HEK293T (cell line): ENCODE data around the gene MYH6.

Source experiments
- CTCF ChIA-PET: fragments of 350-600 bp; formaldehyde crosslinking; extraction: SDS; loops from one replicate; lab custom pipeline; 2021; ENCODE audit warnings: antibody characterized with exemption, inconsistent platforms; lab: Yijun Ruan, JAX
- POLR2A ChIA-PET: fragments of 350-600 bp; formaldehyde crosslinking; extraction: SDS; loops from one replicate; lab custom pipeline; 2020; ENCODE audit warnings: antibody characterized with exemption, inconsistent platforms; lab: Yijun Ruan, JAX
- DNase-seq: peaks from one replicate; pipeline ENCODE4 v3.0.0; 2012; ENCODE audit warnings: mixed read lengths; ENCODE audit errors: extremely low spot score
- ARNT ChIP-seq: fragments of 450-650 bp; IDR thresholded peaks from 2 replicates; pipeline ENCODE4 v1.6.1; 2017; ENCODE audit warnings: mild to moderate bottlenecking
- BHLHE40 ChIP-seq: fragments of 450-650 bp; IDR thresholded peaks from 2 replicates; pipeline ENCODE4 v1.6.1; 2016; ENCODE audit warnings: mild to moderate bottlenecking, moderate library complexity, borderline replicate concordance
- CTBP1 ChIP-seq: fragments of 450-650 bp; IDR thresholded peaks from 2 replicates; pipeline ENCODE4 v1.6.1; 2016; ENCODE audit warnings: borderline replicate concordance
- ELF4 ChIP-seq: fragments of 450-650 bp; IDR thresholded peaks from 2 replicates; pipeline ENCODE4 v1.6.1; 2017; ENCODE audit warnings: antibody characterized with exemption
- FOXA1 ChIP-seq: fragments of 450-650 bp; IDR thresholded peaks from 2 replicates; pipeline ENCODE4 v1.6.1; 2016; ENCODE audit warnings: mild to moderate bottlenecking
- FOXK2 ChIP-seq: fragments of 450-650 bp; IDR thresholded peaks from 2 replicates; pipeline ENCODE4 v1.6.1; 2016; ENCODE audit warnings: mild to moderate bottlenecking
- FOXM1 ChIP-seq: fragments of 450-650 bp; IDR thresholded peaks from 2 replicates; pipeline ENCODE4 v1.6.1; 2017; ENCODE audit warnings: mild to moderate bottlenecking, borderline replicate concordance
- HDGF ChIP-seq: fragments of 450-650 bp; IDR thresholded peaks from 2 replicates; pipeline ENCODE4 v1.6.1; 2017; ENCODE audit warnings: antibody characterized with exemption, borderline replicate concordance
- L3MBTL2 ChIP-seq: fragments of 450-650 bp; conservative IDR thresholded peaks from 2 replicates; pipeline ENCODE4 v1.6.1; 2016; ENCODE audit warnings: mild to moderate bottlenecking
- LEF1 ChIP-seq: fragments of 450-650 bp; IDR thresholded peaks from 2 replicates; pipeline ENCODE4 v1.6.1; 2017; ENCODE audit warnings: mild to moderate bottlenecking, borderline replicate concordance
- NFRKB ChIP-seq: fragments of 450-650 bp; IDR thresholded peaks from 2 replicates; pipeline ENCODE4 v1.6.1; 2016; ENCODE audit warnings: mild to moderate bottlenecking, moderate library complexity
- SP1 ChIP-seq: fragments of 450-650 bp; IDR thresholded peaks from 2 replicates; pipeline ENCODE4 v1.6.1; 2017
- SUZ12 ChIP-seq: fragments of 450-650 bp; IDR thresholded peaks from 2 replicates; pipeline ENCODE4 v1.6.1; 2016; ENCODE audit warnings: mild to moderate bottlenecking
- TARDBP ChIP-seq: fragments of 450-650 bp; IDR thresholded peaks from 2 replicates; pipeline ENCODE4 v1.6.1; 2016
- ZNF384 ChIP-seq: fragments of 450-650 bp; IDR thresholded peaks from 2 replicates; pipeline ENCODE4 v1.6.1; 2016
- TF ChIP-seq, protein P1 (sequence below): fragments of 450-650 bp; IDR thresholded peaks from 2 replicates; pipeline ENCODE4 v1.6.1; 2016

Gene MYH6

DNA sequence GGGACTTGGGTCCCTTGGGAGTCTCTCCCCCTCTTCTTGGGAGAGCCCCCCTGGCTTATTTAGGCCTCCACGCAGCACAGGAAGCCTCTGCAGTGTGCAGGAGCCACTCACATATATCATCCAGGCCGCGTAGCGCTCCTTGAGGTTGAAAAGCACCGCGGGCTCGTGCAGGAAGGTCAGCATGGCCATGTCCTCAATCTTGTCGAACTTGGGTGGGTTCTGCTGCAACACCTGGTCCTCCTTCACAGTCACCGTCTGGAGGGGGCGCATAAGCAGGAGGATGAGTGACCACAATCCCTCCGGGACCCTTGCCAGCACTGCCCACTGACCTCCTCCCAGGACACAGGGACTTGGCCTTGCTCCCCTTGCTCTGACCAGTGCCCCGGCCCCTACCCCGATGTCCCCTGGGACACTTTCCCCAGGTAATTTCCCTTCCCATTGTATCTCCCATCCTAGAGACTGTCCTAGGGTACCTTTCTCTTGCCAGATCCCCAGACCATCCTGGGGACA, 2.5 kb downstream of the MYH6 start:
- CTCF ChIA-PET: no interaction called here
- TF ChIP-seq, protein P1, sequence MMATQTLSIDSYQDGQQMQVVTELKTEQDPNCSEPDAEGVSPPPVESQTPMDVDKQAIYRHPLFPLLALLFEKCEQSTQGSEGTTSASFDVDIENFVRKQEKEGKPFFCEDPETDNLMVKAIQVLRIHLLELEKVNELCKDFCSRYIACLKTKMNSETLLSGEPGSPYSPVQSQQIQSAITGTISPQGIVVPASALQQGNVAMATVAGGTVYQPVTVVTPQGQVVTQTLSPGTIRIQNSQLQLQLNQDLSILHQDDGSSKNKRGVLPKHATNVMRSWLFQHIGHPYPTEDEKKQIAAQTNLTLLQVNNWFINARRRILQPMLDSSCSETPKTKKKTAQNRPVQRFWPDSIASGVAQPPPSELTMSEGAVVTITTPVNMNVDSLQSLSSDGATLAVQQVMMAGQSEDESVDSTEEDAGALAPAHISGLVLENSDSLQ: no peak
- TF ChIP-seq BHLHE40 (no peak), CTBP1 (no peak), FOXA1 (no peak), NFRKB (no peak), FOXK2 (no peak)
- POLR2A ChIA-PET: no interaction called here
- DNase-seq: no peak

DNA sequence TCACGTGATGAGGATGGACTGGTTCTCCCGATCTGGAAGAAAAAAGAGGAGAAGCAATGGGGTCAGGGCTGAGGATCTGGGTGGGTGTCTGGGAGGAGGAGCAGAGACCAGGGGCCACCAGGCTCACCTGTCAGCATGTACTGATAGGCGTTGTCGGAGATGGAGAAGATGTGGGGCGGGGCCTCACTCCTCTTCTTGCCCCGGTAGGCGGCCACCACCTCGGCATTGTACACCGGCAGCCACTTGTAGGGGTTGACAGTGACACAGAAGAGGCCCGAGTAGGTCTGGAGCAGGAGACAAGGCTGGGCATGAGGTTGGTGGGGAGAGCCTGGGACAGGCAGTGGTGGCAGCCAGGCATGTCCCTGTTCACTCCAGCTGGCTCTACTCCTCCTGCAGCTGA, 3.0 kb downstream of the MYH6 start:
- no peak for DNase-seq
- ChIA-PET POLR2A (no interaction called here), CTCF (no interaction called here)
- TF ChIP-seq SP1 (no peak), HDGF (no peak), ARNT (no peak), FOXM1 (no peak), ZNF384 (no peak), CTBP1 (no peak), L3MBTL2 (no peak), ELF4 (no peak), TARDBP (no peak), FOXA1 (no peak), FOXK2 (no peak)
- TF ChIP-seq, protein P1: no peak

DNA sequence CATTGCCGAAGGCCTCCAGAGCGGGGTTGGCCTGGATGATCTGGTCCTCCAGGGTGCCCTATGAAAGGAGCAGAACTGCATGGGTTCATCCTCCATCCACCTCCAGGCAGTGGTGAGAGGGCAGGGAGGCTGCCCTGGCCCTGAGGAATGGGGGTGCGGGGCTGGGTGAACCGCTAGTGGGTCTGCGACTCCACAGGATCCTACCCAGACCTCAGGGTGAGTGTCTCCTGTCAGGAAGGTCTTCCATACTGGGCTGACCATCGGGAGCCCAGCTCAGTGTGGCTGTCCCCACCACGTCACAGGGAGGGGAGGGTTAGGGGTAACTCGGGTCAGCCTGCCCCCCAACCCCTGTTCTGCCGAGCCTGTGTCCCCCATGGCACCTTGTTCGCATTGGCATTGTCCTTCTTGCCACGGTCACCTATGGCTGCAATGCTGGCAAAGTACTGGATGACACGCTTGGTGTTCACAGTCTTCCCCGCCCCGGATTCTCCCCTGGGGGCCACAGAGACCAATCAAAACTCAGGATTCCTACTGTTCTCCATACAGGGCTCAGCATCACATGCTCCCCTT, 3.7 kb downstream of the MYH6 start:
- POLR2A ChIA-PET: no interaction called here
- no peak for TF ChIP-seq ELF4
- TF ChIP-seq CTBP1: no peak
- TF ChIP-seq FOXM1: no peak
- no peak for TF ChIP-seq FOXK2
- no peak for TF ChIP-seq SUZ12
- TF ChIP-seq, protein P1: no peak
- TF ChIP-seq HDGF: no peak
- no peak for TF ChIP-seq ARNT
- TF ChIP-seq BHLHE40: no peak
- TF ChIP-seq FOXA1: no peak
- TF ChIP-seq TARDBP: no peak
- TF ChIP-seq NFRKB: no peak
- TF ChIP-seq ZNF384: no peak
- no peak for TF ChIP-seq SP1
- TF ChIP-seq L3MBTL2: no peak
- CTCF ChIA-PET: no interaction called here
- DNase-seq: no peak

DNA sequence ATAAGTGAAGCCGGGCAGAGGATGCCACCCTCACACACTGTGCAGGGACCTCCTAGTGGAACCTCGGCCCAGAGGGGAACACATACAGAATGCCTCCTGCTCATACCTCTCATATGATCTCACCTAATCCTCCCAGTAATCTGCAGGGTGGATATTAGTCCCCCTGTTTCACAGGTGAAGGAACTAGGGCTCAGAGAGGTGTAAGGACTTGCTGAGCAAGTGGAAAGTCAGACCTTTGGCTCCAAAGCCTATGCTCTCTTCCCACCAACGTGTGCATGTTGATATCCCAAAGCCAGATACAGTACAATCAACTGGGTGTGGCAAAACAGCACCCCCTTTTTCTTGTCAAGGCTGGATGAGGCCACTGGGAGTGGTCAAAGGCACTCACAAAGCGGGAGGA, 4.2 kb downstream of the MYH6 start:
- ChIA-PET POLR2A (no interaction called here), CTCF (no interaction called here)
- DNase-seq: no peak
- no peak for TF ChIP-seq L3MBTL2
- no peak for TF ChIP-seq FOXM1
- no peak for TF ChIP-seq FOXK2
- no peak for TF ChIP-seq BHLHE40
- no peak for TF ChIP-seq SUZ12

DNA sequence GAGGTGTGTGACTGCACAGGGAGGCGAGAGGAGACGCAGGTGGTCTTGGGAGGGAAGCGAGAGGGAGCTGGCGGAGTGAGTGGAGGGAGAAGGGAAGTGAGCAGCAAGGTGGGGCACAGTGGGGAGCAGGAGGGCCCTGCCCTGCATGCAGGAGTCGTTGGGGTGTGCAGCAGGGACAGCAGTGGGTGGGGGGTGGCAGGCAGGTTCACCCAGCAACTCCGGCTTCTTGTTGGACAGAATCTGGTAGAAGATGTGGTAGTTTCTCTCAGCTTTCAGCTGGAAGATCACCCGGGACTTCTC, 5.0 kb downstream of the MYH6 start:
- POLR2A ChIA-PET: no interaction called here
- CTCF ChIA-PET: no interaction called here

DNA sequence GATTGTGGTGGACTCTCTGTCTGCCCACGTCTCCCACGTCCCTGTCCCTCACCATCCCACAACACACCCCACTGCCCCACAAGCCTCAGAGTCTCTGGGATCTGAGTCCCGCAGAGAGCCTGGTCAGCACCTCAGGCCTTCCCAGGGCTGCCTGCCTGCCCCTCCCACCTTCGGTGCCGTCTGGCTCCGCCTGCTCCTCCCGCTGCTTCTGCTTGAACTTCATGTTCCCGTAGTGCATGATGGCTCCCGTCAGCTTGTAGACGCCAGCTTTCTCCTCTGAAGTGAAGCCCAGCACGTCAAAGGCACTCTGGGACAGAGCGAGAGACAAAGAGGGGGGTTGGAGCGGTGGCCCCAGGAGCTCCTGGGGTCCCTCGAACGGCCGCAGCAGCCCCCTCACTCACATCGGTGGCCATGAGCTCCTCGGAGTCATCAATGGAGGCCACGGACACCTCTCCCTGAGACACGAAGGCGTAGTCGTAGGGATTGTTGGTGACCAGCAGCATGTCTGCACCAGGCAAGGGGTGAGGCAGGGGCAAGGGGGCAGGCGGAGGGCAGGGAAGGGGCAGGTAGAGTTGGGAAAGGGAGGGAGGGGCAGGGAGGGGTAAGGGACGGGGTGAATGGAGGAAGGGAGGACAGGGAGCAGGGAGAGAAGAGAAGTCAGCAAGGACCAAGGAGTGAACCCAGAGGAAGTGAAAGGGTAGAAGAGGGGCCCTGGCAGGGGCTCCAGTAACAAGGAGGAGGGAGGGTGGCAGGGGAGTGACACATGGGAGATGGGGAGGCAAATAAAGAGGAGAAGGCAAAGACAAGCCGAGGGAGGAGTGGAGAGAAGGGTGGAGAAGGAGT, 5.6 kb downstream of the MYH6 start:
- no peak for TF ChIP-seq ZNF384
- TF ChIP-seq, protein P1: no peak
- no peak for DNase-seq
- CTCF ChIA-PET: no interaction called here
- POLR2A ChIA-PET: no interaction called here

More for the DNA sequence above, 5.0 kb downstream of the MYH6 start:
- no peak for DNase-seq
- TF ChIP-seq, protein P1: no peak
- TF ChIP-seq LEF1 (no peak), ZNF384 (no peak), NFRKB (no peak), TARDBP (no peak), FOXA1 (no peak), L3MBTL2 (no peak)
